Retina (tissue), 1 donor: Measurements from ENCODE around the gene PAK4.
A peak's percentile ranks its signal among the peaks of the same experiment; 100 is the strongest.
"Not testable (repeated sequence)": the region's sequence is repeated elsewhere in the genome, so short reads cannot be mapped to it uniquely, and the experiment has no call there.

Experiments
- DNase-seq: peaks from one replicate; pipeline ENCODE4 v3.0.0-alpha.2; 2016

Gene PAK4

DNA sequence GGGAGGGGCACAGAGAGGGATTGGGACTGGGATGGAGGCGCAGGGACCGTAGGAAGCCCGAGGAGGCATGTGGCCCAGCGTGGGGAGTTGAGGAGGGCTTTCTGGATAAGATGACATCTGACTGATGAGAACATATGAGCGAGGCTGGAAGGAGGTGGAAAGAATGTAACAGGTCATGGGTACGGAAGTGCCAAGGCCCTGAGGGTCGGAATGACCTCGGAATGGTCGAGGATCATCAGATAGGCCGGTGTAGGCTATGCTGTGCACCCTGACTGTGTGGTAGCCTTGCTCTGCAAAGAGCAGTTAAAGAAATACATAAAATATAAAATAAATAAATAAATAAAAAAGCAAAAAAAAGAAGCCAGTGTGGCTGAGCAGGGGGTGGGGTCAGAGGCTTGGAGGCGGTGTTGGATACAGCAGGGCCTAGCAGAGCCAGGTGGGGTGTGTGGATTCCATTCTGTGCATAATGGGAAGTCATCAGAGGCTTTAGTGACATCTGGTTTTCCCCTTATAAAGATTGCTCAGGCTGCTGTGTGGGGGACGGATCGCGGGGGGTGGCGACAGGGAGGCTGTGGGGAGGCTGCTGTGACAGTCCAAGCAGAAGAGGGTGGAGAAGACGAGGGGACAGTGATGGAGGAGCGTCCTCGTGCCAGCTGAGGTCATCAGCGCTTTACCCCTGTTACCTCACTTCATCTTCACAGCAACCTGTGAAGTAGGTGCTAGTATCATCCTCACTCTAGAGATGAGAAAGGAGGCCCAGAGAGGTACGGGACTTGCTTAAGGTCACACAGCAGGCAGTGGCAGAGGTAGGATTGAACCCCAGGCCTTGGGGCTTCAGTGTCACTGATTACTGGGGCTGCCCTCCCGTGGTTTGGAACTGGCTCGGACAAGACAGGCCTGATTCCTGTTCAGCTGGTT is 5.0 kb downstream of the PAK4 start:
- DNase-seq, result no peak

DNA sequence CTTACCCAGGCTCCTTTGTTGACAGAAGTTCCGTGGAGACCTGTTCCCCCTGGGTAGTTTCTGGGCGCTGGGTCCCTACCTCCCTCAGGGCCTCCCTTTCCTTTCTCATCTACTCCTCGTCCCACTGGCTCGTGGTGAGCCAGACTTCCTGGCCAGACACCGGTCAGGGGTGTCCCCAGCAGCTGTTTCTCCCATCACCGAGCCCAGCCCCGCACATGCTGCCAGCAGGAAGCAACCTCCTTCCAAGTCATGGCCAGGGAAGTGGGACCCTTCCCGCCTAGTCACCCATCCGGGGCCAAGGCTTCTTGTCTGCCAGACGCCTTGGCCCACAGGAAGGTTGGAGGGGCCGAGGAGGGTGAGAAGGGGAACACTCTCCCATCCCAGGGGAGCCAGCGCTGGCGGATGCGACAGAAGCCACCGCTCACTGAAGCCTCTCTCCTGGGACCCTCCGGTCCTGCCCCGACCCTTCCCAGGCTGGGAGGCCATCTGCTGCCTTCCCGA is 5.7 kb downstream of the PAK4 start:
- no peak for DNase-seq

DNA sequence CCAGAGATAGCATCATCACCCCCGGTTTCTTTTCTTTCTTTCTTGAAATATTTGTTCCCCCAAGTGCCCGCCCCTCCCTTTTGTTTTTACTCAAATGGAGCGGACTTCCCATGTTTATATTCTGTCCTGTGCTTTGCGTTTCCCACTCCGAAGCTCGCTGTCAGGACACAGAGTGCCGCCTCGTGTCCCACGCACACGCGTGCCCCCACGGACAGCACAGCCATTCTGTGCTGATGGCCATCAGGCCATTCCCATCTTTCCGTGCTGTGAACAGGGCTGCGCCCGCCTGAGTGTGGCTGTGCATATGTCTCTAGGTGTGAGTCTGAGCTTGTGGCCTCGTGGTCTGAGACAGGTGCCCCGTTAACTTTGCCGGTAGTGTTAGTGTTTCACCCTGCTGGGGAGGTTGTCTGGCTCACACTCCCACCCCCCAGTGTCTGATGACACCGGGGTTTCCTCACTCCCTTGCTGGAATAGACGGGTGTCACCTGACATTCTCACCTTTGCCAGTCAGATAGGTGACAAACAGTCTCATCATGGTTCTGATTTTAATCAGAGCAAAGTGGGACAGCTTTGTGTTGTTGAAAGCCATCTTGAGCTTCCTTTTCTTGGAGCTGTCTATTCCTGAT is 6.9 kb downstream of the PAK4 start:
- DNase-seq, result no peak

DNA sequence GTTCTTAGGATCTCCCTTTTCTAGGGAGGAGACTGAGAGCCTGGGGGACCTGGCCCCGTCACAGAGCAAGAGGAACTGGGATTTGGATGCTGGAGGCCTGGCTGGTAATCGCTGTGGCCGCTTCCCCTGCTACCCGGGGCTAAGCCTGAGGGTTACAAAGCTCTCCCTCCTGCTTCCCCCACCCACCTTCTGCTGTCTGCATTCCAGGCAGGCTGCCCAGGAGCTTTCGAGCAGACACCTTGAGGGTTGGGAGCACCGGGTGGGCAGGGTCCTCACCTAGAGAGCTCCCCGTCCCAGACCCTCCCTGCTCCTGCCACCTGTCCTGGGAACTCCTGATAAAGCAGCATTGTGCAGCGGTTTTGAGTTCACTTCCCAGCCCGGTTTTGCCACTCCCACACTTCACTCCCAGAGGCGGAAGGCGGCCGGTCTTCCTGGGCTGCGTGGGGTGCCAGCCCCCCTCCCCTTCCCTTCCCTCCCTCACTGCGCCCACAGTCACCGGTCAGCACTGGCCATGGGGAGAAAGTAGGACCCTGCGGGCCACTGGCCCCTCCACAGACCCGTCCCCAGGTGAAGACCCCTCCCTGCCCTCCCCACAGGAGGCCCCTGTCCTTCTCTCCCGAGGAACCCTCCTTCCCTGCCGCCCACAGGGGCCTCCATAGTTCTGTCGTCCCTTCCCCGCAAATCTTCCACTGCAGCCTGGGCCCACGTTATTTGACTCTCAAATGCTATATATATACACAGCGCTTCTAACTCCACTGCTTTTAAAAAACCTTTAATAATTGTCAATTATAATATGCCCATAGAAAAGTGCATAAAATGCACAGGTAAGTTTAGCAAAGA is 8.1 kb downstream of the PAK4 start:
- no peak for DNase-seq

DNA sequence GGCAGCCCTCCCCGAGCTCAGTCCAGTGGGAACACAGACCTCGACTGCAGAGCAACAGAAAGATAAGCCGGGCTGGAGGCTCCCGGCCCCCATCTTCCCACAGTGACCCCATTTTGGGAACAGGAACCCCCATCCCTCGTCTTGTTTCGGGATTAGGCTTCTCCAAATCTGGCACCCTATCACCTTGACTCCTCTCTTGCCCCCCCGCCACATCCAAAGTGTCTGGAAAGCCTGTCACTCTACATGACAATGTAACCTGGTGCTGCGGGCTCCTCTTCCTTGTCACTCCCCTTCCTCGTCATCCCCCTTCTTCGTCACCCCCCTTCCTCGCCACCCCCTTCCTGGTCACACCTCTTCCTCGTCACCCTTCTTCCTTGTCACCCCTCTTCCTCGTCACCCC is 10.1 kb downstream of the PAK4 start:
- no peak for DNase-seq

DNA sequence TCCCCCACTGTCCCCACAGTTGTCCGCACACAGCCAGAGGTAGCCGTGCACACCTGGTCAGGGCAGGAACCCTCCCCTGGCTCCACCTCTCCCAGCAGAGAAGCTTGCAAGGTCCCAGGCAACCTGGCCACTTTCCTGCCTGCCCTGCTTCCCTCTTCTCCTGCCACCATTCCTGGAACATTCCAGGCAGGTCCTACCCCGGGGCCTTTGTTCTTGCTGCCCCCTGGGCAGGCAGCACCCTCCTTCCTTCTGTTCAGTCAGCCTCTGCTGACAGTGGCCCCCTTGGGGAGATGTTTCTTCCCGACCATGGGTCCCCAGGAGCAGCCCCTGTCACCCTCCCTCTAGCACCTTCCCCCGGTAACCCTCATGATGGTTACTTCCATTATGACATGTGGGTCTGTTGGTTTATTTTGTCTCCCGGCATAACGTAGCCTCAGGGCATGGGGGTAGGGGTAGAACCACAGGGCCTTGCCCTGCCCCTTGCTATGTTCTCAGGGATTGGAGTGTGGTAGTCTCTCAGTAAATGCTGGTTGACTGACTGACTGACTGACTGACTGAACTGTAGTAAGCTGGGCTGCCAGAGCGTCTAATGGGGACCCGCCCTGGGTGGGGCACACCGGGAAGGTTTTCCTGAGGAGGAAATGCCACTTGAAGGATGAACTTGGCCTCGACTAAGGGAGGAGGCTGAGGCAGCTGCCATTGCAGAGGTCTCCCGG is 10.8 kb downstream of the PAK4 start:
- no peak for DNase-seq

DNA sequence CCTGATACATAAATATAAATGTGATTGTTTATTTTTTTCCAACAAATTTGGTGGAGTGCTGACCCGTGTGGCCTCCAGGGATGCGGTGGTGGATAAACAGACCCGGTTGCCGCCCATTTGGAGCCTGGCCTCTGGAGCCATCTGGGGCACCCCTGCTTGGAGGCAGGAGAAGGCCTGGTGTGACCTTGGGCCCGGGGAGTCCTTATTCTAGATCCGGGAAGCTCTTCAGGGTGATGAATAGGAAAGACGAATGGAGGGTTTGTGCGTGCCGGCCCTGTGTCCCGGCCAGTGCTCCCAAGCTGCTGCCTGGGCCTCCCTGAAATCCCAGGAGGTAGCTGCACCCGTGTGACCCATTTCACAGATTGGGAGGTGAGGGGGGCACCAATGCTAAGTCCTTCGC is 11.5 kb downstream of the PAK4 start:
- no peak for DNase-seq

DNA sequence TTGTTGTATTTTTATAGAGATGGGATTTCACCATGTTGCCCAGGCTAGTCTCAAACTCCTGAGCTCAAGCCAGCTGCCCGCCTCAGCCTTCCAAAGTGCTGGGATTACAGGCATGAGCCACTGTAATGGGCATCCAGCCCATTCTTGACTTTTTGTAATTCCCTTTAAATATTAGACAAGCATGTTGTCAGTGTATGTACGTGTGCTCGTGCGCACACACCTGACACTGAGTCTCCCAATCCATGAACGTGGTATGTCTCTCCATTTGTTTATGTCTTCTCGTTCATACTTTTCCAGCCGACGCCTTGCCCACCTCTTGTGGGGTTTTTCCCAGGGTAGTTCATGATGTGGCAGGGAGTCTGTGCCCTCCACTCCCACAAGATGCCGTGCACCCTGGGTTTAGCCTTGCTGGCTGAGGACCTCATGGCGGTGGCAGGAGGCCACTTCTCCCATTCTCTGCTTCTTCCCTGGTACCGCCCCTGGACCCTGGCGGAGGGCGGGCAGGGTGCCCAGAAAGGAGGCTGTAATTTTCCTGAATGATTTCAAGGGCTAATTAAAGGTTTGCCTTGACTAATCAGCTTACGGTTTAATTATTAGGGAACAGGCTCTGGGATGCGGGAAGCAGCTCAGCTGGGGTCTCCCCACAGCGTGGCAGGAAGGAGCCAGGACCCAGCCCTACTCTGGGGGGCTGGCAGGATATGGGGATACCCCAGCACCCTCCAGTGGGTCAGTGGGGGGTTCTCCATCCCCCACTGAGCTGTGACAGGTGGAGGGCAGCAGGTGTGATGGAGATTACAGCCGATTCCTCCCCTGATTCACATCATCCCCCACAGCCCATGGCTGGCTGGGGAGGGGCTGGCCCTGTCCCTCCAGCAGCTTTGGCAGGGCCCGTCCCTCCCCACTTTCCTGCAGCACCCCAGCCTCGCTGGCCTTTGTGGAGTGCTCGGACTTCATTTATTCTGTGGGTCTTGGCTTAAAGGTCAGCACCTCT is 12.9 kb downstream of the PAK4 start:
- no peak for DNase-seq

DNA sequence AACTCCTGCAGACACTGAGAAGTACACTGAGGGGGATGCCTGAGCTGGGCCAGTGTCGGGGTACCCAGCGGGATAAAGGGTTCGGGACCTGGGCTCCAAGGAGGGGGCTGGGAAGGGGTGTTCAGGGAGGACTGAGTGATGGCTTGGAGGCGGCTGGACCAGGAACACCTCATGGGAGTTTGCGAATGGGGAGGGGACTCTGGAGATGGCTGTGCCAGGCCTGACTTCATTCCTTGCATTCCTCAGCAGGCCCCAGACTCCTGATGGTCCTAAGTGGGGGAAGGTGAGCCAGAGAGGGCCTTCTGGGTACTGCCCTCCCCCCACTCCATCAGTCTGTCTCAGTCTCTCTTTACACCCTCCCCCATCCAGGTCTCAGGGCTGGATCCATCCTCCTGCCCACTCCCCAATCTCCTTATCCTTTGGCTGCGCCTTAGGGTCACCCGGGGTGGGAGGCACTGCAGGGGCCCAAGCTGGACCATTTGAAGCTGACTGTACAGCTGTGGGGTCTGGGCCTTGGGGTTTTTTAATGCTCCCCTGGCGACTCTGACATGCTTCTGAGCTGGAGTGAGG is 13.8 kb downstream of the PAK4 start:
- no peak for DNase-seq

DNA sequence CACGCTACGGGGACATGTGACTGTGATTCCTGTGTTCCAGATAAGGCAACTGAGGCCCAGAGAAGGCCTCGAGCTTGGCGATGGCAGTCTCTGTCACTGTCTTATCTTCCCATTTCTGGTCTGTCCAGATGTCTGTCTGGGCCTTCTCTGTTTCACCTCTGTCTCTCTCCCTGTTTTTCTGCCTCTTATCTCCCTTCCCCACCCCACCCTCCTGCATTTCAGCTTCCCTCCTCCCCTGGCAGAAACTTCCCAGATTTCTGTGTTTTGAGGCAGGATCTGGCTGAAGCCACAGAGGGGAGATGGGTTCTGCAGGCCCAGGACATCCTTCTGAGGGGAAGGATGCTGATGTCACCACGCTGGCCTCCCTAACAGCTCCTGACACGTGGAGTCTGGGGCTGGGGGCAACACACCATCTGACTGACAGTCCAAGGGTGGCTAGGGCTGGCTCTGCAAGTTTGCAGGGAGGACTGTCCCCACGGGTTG is 14.4 kb downstream of the PAK4 start:
- no peak for DNase-seq

DNA sequence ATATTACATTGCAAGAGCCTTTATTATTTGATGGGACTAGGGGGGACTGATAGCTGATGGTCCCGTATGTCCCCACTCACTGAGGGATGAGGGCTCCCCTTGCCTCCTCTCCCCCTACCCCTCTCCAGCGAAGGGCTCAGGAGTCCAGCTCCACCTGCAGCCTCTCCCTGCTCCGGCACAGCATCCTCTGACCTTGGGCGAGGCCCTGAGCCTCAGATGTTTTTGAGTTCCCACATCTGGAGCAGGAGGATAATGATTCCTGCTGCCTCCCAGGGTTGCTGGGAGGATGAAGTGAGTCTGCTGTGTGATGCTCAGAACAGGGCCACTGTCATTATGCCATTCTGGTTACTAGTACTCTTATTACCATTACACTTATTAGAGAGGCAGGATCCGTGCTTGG is 15.0 kb downstream of the PAK4 start:
- no peak for DNase-seq

DNA sequence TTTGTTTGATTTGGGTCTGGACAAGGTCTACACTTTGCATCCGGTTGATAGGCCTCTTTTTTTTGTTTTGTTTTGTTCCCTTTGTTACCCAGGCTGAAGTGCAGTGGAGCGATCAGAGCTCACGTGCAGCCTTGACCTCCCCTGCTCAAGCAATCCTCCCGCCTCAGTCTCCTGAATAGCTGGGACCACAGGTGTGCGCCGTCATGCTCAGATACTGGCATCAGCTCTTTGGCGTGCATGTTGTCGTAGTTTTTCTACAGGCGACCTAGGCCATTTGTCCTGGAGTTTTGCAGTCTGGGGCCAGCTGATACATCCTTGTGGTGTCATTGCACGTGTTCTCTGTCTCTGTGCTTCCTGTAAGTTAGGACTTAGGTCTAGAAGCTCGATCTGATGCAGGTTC is 16.3 kb downstream of the PAK4 start:
- no peak for DNase-seq

DNA sequence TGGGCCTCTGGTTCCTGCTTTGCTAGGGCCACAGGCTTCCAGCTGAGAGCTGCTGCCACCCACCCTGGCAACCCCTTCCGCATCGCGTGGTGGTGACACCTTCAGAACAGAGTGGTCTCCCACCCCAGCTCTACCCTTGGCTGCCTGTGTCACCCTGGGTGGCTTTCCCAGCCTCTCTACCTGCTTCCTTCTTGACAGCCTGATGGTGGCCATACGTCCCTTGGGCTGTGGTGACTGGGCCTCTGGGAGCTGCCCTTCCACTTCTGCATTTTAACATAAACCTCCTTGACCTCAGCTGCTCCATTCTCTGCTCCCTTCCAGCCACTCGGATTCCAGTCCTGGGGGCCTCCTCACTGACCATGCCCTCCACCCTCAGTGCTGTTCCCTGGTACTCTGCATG is 17.0 kb downstream of the PAK4 start:
- DNase-seq, result no peak

DNA sequence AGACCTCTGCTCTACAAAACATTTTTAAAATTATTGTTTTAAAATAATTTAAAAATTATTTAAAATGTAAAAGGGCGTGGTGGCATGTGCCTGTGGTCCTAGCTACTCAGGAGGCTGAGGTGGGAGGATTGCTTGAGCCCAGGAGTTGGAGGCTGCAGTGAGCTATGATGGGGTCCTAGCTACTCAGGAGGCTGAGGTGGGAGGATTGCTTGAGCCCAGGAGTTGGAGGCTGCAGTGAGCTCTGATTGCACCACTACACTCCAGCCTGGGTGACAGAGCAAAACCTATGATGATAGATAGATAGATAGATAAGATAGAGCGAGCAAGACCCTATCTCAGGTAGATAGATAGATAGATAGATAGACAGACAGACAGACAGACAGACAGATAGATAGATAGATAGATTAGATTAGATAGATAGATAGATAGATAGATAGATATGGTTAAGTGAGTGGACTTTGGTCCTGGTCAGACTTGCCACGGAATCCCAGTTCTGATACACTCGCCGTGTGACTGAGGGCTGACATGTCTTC is 18.2 kb downstream of the PAK4 start:
- not testable (repeated sequence) for DNase-seq

DNA sequence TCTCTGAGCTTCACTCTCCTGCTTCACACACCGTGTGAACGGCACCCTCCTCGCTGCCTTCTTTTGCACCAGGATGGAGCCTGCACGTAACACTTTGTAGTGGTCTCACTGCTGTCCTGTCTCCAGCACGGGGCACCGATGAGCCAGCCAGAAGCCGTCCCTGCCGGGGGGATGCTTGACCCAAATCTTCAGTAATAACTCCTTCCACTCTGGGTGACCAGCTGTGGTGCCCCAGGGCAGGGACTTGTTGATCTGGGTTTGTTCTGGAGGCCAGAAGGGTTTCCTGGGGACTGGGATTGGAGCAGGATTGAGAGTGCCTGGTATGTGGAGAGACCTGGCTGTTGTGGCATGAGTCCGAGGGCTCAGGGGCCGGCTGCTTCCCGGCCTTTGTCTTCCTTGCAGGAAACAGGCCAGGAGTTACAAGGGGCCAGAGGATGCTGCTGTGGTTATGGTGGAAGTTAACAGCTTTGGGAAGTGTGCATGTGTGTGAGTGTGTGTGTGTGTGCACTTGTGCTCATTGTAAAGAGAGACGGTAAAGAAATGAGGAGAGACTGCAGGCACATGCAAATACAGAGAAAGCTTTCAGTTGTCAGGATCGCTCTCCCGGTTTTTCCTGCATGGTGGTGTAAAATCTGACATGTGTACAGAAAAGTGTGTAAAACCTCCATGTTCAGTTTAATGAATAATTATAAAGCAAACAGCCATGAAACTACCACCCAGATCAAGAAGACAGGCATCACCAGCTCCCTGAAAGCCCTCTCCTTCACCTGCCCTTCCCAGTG is 18.9 kb downstream of the PAK4 start:
- peak; percentile 70 for DNase-seq

DNA sequence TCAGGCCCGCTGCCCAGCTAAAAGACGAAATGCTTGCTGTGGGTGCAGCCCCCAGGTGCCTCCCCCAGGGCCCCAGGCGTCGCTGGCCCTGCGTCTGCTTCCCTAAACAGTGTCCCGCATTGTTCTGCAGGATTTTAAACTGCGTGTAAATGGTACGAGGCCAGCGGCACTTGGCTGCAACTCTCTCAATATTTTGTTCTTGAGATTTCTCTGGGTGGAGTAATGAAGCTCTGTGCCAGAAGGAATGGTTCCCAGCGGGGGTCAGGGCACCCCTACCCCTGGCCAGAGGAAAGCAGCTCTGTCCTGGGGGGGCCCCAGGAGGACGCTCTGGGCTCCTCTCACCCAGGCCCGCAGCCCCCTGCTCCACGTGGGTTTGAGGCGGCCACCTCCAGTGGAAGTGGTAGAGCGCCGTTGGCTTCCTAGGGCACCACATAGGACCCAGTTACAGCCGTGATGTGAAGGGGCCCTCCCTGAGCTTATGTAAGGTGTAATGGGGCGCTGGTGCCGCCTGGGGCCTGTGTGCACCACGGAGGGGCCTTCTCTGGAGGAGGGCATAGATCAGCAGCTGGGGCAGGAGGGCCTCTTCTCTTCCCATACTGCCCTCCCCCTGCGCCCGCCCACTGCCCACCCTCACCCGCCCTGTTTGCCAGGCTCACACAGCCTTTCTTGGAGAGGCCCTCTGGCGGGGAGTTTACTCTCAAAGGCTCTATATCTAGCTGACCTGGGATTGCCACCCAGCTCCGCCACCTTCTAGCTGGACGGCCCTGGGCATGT is 19.8 kb downstream of the PAK4 start:
- peak; percentile 56 for DNase-seq

DNA sequence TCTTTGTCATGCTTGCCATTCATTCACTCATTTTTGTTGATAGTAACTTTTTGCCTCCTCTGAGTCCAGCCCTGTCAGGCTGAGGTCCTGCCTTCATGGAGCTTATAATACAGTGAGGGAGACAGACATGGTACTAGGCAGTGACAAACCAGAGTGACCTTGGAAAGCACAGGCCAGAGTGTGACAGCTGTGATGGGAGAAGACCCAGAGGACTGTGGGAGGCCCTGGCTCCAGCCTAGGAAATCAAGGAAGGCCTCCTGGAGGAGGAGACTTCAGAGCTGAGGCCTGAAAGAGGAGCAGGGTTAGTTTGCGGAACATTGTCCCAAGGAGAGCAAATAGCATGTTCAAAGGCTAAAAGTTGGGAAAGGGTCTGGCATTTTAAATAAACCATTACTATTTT is 20.5 kb downstream of the PAK4 start:
- DNase-seq, result no peak

DNA sequence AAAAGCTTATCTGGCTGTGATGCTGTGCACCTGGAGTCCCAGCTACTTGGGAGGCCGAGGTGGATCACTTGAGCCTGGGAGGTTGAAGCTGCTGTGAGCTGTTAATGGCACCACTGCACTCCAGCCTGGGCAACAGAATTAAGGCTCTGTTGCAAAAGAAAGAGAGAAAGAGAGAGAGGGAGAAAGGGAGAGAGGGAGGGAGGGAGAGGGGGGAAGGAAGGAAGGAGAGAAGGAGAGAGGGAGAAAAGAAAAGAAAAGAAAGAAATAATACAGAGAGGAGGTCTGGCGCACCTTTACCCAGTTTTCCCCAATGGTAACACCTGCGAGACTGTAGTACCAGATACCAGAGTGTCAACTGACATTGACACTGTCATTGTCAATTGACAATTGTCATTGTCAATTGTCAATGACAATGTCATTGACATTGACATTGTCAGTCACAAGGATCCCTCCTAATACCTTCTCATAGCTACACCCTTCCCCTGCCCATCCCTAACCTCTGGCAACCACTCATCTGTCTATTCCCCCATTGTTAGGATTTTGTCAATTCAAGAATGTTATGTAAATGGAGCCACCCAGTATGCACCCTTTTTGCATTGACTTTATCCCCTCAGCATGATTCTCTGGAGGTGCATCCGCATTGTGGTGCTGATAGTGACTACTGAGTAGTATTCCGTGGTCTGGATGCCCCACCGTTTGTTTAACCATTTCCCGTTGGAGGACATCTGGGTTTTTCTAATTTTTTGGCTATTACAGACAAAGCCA is 21.3 kb downstream of the PAK4 start:
- DNase-seq, result no peak
